B cell (primary cell): ENCODE data around the gene CD209. TPM values are rescaled to one million over a fixed set of nuclear protein-coding genes. Genes with fewer than 3 reads are reported as not detected.
A peak's percentile ranks its signal among the peaks of the same experiment; 100 is the strongest.

ENCODE experiments used
- ATAC-seq: fragments of 200-7000 bp; cut with Tn5 transposase; one replicate; pipeline ENCODE4 v1.10.0; 2021; ENCODE audit warnings: low read depth, mild to moderate bottlenecking, moderate number of reproducible peaks, moderate library complexity
- CTCF ChIA-PET: fragments of 350-600 bp; sonication (Branson Sonifier 250); formaldehyde crosslinking; loops from one replicate; lab custom pipeline; 2021; ENCODE audit warnings: antibody characterized with exemption, inconsistent platforms; lab: Charles Lee
- POLR2A ChIA-PET: fragments of 350-600 bp; sonication (Branson Sonifier 250); formaldehyde crosslinking; loops from one replicate; lab custom pipeline; 2021; ENCODE audit warnings: antibody characterized with exemption; lab: Charles Lee
- DNase-seq: peaks from one replicate; pipeline ENCODE4 v3.0.0; 2013
- H2AFZ ChIP-seq: 2 replicates; pipeline ENCODE4 v1.6.1; 2012; ENCODE audit warnings: mild to moderate bottlenecking, low read depth, low read length; ENCODE audit not compliant: insufficient read depth, poor library complexity, severe bottlenecking
- H3K27ac ChIP-seq, 2 donors: 1 replicate in 1 of 2; 2 replicates in 1 of 2; pipeline ENCODE4 v1.5.1; 2012 to 2013; ENCODE audit warnings: low read length in 2 of 2, mild to moderate bottlenecking in 2 of 2, moderate library complexity in 1 of 2
- H3K27me3 ChIP-seq, 4 experiments: fragments of 200-600 bp in 1 of 4; sonication (generic) in 1 of 4; replicated peaks in 1 of 4; 1 replicate in 2 of 4; 2 replicates in 2 of 4; pipeline versions ENCODE4 v1.6.1 to v1.7.0; 2013 to 2016; ENCODE audit warnings: low read length in 3 of 4, mild to moderate bottlenecking in 2 of 4, mixed read lengths in 1 of 4, moderate library complexity in 1 of 4; ENCODE audit not compliant: insufficient read depth in 4 of 4, control insufficient read depth in 3 of 4; ENCODE audit errors: control extremely low read depth in 1 of 4
- H3K36me3 ChIP-seq, 2 experiments: replicated peaks in 1 of 2; 1 replicate in 1 of 2; 2 replicates in 1 of 2; pipeline versions ENCODE4 v1.6.1 to v1.7.1; 2013; ENCODE audit warnings: low read length in 1 of 2; ENCODE audit not compliant: insufficient read depth in 2 of 2, control insufficient read depth in 1 of 2; ENCODE audit errors: control extremely low read depth in 1 of 2, extremely low read depth in 1 of 2
- H3K4me1 ChIP-seq, 2 donors: fragments of 200-600 bp in 1 of 2; sonication (generic) in 1 of 2; 1 replicate in 1 of 2; 2 replicates in 1 of 2; pipeline versions ENCODE4 v1.5.1 to v1.6.1; 2013 to 2017; ENCODE audit warnings: low read length in 2 of 2; ENCODE audit not compliant: control insufficient read depth in 2 of 2, insufficient read depth in 2 of 2
- H3K4me2 ChIP-seq: replicated peaks from 2 replicates; pipeline ENCODE3; 2012; ENCODE audit warnings: mild to moderate bottlenecking, low read depth, low read length; ENCODE audit not compliant: poor library complexity, severe bottlenecking
- H3K4me3 ChIP-seq, 5 experiments: fragments of 200-600 bp in 1 of 5; sonication (generic) in 1 of 5; 1 replicate in 3 of 5; 2 replicates in 2 of 5; pipeline versions ENCODE4 v1.5.1 to v1.7.0; 2011 to 2016; ENCODE audit warnings: low read length in 4 of 5, mild to moderate bottlenecking in 4 of 5, low read depth in 2 of 5, control low read depth in 1 of 5, moderate library complexity in 1 of 5; ENCODE audit not compliant: insufficient read depth in 1 of 5; ENCODE audit errors: control extremely low read depth in 1 of 5, extremely low read depth in 1 of 5
- H3K79me2 ChIP-seq: fragments of 200-600 bp; sonication (generic); one replicate; pipeline ENCODE4 v1.6.0; 2016; ENCODE audit warnings: low read length; ENCODE audit not compliant: control insufficient read depth, insufficient read depth
- H3K9ac ChIP-seq: fragments of 200-600 bp; sonication (generic); 2 replicates; pipeline ENCODE4 v1.6.1; 2017; ENCODE audit warnings: mild to moderate bottlenecking, low read length, moderate library complexity
- H3K9me3 ChIP-seq, 3 donors: one replicate each; pipeline versions ENCODE4 v1.6.1 to v1.7.1; 2013; ENCODE audit warnings: low read length in 2 of 3; ENCODE audit not compliant: control insufficient read depth in 2 of 3, insufficient read depth in 1 of 3; ENCODE audit errors: control extremely low read depth in 1 of 3
- H4K20me1 ChIP-seq: 2 replicates; pipeline ENCODE4 v1.6.0; 2012; ENCODE audit warnings: mild to moderate bottlenecking, low read length; ENCODE audit not compliant: insufficient read depth, control insufficient read depth, poor library complexity, severe bottlenecking
- H3K27ac Mint-ChIP-seq: one replicate; pipeline ENCODE4 v1.8.0; 2021; ENCODE audit warnings: mixed read lengths
- H3K27me3 Mint-ChIP-seq: one replicate; pipeline ENCODE4 v1.8.0; 2021; ENCODE audit warnings: mixed read lengths
- H3K4me1 Mint-ChIP-seq: one replicate; pipeline ENCODE4 v1.8.0; 2021; ENCODE audit warnings: mixed read lengths
- H3K4me3 Mint-ChIP-seq: one replicate; pipeline ENCODE4 v1.8.0; 2021; ENCODE audit warnings: mixed read lengths
- H3K9me3 Mint-ChIP-seq: one replicate; pipeline ENCODE4 v1.8.0; 2022; ENCODE audit warnings: mixed read lengths; ENCODE audit not compliant: insufficient read depth
- EZH2 ChIP-seq: IDR thresholded peaks from 2 replicates; pipeline ENCODE4 v1.6.1; 2012; ENCODE audit warnings: borderline replicate concordance, low read depth, mild to moderate bottlenecking, moderate library complexity, low read length; ENCODE audit not compliant: insufficient read depth, poor library complexity, severe bottlenecking
- WGBS: methylation state at CpG from one replicate; pipeline ENCODE4 v1.1.5; 2013; ENCODE audit warnings: missing lambda C conversion rate; ENCODE audit not compliant: insufficient coverage; 5-methylcytosine and 5-hydroxymethylcytosine counted together
- intact Hi-C: fragments of 100-400 bp; cut with micrococcal nuclease; formaldehyde crosslinking; loops from one replicate; pipeline ENCODE4 v1.10.0; 2022
- polyA plus RNA-seq: library from polyadenylated mRNA; depleted of rRNA; stranded (reverse); fragments of >200 nt; gene quantifications from 2 replicates; pipeline ENCODE4 v1.2.3, GENCODE V29; 2012
- total RNA-seq, 2 donors: library from RNA; stranded (reverse); fragments of 120-200 nt in 1 of 2; gene quantifications; 1 replicate in 1 of 2; 2 replicates in 1 of 2; pipeline versions ENCODE4 v1.2.3 to v1.2.4, GENCODE V29; 2013 to 2022
- TF ChIP-seq, protein P1 (sequence below): fragments of 200-600 bp; IDR thresholded peaks from one replicate; pipeline ENCODE4 v1.8.0; 2022; ENCODE audit warnings: antibody characterized with exemption, mild to moderate bottlenecking

Gene CD209
- total and polyA plus RNA-seq, 2 donors (not counting 1 experiment from before 2014, with no cell fraction given) = 0.10 TPM; not detected in 1

DNA sequence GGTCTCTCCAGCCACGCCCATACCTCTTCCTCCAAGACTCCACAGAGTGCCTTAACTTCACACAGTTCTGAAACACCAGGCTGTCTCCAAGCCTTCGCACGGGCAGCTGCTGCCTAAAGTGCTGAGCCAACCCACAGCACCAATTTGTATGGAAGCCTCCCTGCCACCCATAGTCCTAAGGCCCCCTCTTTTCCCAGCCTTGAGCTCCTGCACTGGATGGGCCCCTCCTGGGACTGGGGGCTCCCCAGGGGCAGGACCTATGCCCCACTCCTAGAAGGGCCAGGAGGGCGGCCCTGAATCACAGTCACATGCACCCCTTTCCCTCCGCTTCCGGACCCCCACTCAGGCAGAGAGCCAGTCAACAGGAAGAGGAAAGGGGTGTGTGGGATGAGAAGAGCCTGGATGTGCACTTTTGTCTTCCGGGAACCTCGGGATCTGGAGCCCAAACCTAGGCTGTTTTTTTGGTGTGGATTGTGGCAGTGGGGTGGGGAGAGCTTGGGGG, 40.3 kb downstream of the CD209 start:
- H2AFZ ChIP-seq = no peak overlapping the region

More for the DNA sequence above, 40.3 kb downstream of the CD209 start:
- intact Hi-C loops = loop anchor here (10.0 kb wide), 1 partner anchor 362 kb away; the partner anchor contains the start of gene ARHGEF18
- Histone ChIP-seq H3K4me1 (peaks cover 85 to 100% of the 10 kb centered on the region in 2 donors), H3K79me2 (peaks cover 61% of the 10 kb centered on the region), H3K27ac (peak overlapping the region; percentile 95 to 98), H3K36me3 (no peaks in the 10 kb centered on the region), H3K27me3 (no peaks in the 10 kb centered on the region), H3K9me3 (no peaks in the 10 kb centered on the region), H3K4me2 (peak overlapping the region; percentile 71), H3K9ac (peak overlapping the region; percentile 2), H3K4me3 (peak overlapping the region in 1 of 5 experiments; percentile 5), H4K20me1 (no peaks in the 10 kb centered on the region)
- ATAC-seq (no peak), DNase-seq (no peak)
- H3K27ac Mint-ChIP-seq = peak overlapping the region; percentile 100
- peak overlapping the region; percentile 87 for H3K4me3 Mint-ChIP-seq
- POLR2A ChIA-PET = interaction anchor here (0.6 kb wide), 1 partner anchor 96 kb away, joined by 7 read pairs; no protein-coding TSS in a partner anchor
- H3K4me1 Mint-ChIP-seq = peaks cover 83% of the 10 kb centered on the region
- H3K27me3 Mint-ChIP-seq = no peaks in the 10 kb centered on the region
- no peak for TF ChIP-seq EZH2
- TF ChIP-seq, protein P1, sequence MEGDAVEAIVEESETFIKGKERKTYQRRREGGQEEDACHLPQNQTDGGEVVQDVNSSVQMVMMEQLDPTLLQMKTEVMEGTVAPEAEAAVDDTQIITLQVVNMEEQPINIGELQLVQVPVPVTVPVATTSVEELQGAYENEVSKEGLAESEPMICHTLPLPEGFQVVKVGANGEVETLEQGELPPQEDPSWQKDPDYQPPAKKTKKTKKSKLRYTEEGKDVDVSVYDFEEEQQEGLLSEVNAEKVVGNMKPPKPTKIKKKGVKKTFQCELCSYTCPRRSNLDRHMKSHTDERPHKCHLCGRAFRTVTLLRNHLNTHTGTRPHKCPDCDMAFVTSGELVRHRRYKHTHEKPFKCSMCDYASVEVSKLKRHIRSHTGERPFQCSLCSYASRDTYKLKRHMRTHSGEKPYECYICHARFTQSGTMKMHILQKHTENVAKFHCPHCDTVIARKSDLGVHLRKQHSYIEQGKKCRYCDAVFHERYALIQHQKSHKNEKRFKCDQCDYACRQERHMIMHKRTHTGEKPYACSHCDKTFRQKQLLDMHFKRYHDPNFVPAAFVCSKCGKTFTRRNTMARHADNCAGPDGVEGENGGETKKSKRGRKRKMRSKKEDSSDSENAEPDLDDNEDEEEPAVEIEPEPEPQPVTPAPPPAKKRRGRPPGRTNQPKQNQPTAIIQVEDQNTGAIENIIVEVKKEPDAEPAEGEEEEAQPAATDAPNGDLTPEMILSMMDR = no peak
- 76% methylated on average over 5 of the region's 8 CpGs for WGBS
- no peaks in the 10 kb centered on the region for H3K9me3 Mint-ChIP-seq
- CTCF ChIA-PET = interaction anchor here (1.2 to 3.2 kb wide), 2 partner anchors 26 to 93 kb away, joined by 4 to 24 read pairs; partner anchors contain the start of gene TRAPPC5
